Stimulated activated CD8-positive, alpha-beta memory T cell treated with anti-CD3 and anti-CD28 coated beads, Interleukin-4, amount 100 ng/mL, for 24 hours (primary cell): ENCODE measurements around the gene ABCC12.
"Not testable (repeated sequence)": the region's sequence is repeated elsewhere in the genome, so short reads cannot be mapped to it uniquely, and the experiment has no call there.

Experiments
- DNase-seq: peaks from one replicate; pipeline ENCODE4 v3.0.0-alpha.2; 2020; ENCODE audit warnings: low read depth

The ABCC12 gene

DNA sequence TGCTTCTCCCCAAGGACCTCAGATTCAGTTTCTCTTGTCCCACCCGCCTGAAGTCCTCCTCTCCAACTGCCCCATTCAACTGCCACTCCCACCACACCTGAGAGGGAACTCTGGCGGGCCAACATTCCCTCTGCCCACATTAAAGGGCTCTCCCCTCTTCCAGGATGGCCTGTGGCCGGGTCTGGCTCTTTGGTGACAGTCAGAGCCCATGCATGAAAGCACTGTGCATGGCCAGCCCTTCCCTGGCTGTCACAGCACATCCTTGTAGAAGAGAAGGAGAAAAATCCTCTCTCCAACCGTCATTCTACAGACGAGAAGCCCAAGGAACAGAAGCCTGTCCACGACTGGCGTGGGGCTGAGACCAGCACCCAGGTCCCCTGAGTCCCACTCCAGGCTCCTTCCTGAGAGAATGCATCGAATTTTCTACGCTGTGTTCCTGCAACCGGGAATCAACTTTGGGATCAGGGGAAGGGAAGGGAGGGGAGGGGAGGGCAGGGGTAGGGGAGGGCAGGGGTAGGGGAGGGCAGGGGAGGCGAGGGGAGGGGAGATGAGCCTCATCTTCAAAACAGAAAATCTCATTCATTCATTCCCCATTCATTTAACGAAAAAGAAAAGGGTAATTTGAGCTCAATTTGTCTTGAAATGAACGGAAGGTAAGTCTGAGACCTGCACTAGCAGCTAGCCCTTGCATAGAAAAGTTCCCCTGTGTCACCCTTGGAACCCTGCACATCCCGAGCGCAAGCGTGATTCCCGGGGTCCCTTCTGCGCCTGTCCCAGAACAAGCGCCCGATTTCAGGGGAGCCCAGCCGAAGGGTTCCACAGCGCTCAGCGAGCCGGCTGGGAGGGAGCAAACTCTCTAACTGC, at the start of gene ABCC12:
Gene ABCC12, minus strand, starts transcription at position 68 of the 864 bp plus-strand sequence. CDS start 9,569 bp downstream, outside the sequence.
- DNase-seq, result no peak

DNA sequence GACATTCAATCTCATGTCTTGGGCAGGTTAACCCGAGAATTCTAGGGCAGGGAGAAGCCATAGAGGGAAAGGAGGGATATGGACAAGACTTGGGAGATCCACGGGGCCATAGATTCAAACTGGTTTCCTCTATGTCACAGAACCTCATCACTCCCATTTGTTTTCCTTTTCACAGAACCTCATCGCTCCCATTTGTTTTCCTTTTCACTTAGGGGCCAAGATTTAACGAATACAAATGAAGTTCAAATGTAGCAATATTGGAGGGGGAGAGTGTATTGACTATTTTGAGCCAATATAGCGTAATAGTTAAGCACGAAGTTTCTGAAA, 49.0 kb upstream of the ABCC12 start:
- no peak for DNase-seq

DNA sequence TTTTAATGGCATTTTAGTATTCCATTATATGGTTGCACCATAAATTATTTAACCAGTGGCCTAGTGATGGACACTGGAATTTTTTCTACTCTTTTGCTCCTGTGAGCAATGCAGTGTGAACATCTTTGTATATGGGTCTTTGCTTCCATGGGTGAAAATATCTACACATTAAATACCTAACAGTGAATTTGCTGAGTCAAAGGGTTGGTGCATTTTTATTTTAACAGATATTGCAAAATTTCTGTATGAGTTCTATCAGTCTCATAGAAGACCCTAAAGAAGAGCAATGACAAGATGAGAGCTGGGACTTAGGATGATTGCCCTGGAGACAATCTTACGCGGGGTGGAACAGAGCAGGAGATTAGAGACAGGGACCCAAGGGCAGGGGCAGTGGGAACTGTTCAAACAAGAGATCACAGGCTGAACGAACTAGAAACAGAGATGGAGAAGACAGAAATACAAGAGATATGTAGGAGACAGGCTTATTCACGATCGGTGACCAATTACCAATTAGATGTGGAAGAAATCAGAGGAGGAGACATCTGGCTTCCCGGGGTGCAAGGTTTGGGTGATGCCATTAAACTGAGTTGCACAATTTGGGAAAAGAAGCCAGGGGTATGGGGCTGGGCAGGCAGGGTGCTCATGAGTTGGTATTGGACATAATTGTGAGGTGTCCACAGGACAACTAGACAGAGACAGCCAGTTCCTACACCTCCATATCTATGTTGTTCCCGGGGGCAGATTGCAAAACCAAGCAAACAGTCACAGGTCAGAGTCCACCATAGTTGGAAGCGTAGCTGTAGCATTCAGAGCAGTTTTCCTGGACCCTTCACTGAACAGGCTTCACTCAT, 48.4 kb upstream of the ABCC12 start:
- no peak for DNase-seq

DNA sequence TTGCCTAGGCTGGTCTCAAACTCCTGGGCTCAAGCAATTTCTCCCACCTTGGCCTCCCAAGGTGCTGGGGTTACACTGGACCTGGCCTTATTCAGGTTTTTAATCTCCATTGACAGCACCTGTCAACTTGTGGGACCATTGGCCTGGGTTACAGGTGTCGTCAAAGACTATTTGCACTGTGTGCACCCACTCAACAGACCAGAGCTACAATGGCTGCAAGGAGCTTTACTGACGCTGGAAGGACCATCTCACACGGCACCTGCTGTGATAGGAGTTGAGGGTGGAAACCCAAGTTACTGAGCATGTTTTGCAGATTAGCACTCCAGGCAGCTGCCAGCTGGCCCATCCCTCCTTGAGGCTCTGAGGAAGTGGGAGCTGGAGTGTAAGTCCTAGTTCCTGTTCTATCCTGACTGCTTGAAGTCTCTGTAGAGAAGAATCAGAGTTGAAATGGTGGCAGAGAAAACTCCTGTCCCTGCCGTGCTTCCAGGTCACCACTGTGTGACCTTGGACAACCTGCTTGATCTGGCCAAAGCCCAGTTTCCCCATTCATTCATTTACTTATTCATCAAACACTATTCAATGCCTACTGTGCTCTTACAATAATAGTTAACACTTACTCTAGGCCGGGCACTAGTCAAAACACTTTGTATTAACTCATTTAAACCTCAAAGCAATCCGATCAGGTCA, 45.9 kb upstream of the ABCC12 start:
- no peak for DNase-seq

DNA sequence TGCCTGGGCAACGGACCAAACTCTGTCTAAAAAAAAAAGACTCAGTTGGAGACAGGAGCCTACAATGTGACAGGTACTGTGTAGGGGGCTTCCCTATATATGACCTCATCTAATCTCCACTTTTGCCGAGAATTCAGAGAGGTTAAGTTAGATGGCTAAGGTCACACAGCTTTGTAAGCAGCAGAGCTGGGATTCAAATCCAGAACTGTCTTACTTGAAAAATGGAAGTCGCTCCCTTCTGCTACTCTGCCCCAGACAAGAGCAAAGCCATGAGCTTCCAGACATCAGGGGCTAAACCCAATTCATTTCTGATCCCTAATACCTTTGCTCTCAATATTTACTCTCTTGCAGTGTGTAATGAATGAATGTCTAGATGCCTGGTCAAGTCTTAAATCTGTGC, 41.5 kb upstream of the ABCC12 start:
- DNase-seq, result no peak

DNA sequence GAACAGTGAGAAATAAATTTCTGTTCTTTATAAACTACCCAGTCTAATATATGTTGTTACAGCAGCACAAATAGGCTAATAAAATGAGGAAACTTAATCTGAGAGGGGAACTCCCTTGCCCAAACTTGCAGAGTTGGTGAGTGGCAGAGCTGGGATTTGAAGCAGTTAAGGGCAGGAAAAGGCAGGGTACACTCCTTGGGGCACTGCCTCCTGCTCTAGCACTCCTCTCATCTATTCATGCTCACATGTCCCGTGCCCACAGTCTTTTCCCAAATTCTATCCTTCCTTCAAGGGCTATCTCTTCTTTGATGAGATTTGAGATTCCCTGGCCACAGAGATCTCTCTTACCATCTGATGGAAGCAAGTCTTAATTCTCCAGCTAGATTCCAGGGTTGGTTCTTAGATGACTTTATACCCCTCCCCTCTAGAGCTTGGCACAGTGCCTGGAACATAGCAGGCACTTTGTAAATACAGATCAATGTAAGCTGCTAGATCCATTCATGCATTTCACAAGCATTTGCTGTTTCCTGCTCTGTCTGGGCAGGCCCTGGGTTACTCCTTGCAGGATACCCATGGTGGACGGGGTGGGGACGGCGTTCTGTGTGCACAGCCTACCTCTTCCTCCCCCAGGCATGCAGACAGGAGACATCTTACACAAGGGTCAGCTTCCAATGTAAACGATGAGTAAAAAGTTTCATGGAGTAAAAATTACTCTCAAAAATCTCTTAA, 39.2 kb upstream of the ABCC12 start:
- DNase-seq, result no peak

DNA sequence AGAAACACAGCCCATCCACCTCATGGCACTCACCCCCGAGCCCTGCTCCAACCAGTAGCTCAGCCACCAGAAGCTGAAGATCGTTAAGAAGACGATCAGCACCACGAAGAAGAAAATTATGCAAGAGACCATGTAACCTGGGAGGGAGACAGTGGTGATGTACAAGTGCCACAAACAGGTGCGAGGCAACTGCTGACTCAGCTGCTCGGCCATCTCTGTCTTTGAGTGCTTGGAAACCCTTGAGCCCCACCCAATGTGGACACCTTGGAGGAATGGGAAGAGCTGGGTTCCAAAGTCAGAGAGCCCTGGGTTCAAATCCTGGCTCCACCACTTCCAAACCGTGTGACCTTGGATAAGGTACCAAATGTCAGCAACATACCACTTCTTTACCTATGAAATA, 38.1 kb upstream of the ABCC12 start:
- DNase-seq, result no peak

DNA sequence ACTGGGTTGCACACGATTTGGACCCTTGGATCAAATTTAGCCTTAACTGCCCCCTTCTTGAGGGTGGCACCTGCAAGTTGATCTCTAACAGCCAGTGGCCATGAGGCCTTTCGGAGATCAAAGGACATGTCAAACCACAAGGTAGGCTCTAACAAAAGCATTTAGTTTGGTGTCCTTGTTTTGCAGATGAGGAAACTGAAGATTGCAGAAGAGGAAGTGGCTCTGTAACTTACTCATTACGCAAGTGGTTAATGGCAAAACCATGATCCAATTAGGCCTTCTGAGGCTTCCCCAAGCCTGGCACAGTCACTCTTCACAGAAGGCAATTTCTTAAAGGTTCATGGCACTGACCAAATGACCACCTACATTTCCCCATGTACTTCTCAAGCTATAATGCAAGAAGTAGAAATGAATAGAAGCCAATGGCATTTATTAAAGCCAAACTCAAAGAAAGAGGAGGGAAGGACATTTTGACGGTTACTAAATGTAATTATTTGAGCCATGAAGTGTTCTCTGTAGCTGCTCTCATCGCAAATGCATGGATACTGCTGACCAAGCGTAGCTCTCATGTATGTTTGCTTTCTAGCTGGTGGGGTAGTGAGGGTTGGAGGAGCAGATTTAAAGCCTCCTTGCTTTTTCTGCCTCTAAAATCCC, 32.8 kb upstream of the ABCC12 start:
- no peak for DNase-seq

DNA sequence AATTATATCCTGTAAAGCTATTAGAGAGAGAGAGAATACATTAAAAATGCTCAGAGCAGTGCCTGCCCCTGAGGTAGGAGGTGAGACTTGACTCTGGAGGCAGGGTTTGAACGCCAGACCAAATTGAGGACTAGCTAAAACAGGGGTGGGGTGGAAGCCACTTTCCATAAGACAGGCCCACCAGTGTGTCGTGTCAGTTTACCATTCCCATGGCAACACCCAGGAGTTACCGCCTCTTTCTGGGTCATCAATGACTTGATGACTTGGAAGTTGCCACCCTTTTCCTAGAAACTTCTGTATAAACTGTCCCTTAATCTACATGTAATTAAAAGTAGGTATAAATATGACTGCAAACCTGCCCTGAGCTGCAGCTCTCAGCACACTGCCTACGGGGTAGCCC, 32.0 kb upstream of the ABCC12 start:
- no peak for DNase-seq

DNA sequence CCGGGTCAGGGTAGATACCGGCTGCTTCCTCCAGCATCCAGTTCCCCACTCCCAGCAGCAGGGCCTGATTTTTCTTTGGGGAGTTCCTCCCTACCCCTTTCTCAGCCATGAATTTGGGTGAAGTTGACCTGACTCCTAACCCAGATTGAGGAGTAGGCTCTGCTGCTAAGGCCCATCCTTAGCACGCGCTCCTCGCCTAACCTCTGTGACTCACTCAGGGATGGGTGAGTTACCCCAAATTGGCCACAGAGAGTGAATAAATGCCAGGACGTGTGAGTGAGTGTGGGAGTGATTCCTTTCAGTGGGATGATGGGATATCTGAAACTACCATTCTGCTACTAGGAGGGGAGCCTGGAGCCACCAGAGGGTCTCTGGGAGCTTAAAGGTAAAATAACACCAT, 28.9 kb upstream of the ABCC12 start:
- DNase-seq, result no peak

DNA sequence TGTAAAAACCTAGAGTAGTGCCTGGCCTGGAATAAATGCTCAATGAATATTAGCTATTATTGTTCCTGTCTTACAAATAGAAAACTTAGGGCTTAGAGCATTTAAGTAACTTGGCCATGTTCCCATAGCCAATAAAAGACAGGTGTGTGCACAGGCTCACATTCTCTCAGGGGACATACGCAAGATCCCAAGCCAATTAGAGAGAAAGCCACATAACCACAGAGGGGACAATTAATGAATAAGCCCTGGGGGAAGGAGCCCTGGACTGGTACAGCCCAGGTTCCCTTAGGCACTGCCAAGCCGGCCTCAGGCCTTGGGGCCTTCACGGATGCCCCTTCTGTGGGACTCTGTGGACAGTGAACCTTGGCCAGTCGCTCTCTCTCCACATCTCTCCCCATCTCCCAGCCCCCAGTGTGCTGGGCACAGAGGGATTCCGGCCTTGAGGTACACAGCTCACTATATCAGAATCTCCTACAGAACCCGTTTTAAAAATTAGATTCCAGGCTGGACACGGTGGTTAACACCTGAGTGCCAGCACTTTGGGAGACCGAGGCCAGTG, 27.3 kb upstream of the ABCC12 start:
- no peak for DNase-seq

DNA sequence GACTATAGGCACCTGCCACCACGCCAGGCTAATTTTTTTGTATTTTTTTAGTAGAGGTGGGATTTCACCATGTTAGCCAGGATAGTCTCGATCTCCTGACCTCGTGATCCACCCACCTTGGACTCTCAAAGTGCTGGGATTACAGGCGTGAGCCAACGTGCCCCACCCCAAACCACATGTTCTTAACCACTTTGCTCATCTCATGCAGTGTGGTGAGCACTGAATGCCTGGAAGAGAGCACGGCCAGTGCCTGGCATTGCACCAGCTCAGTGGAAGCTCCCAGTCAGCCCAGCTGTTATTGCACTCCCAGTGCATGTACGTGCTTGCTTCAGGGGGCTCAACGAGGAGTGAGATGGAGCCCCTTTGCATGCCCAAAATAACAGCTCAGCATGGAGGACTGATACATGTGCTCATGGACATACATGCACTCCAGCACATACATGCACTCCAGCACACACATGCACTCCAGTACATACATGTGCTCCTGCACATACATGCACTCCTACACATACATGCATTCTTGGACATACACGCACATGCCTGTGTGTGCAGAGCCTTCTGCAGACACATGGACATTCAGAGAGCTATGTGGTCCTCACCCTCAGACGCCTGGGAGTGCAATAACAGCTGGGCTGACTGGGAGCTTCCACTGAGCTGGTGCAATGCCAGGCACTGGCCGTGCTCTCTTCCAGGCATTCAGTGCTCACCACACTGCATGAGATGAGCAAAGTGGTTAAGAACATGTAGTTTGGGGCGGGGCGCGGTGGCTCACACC, 26.1 kb upstream of the ABCC12 start:
- DNase-seq, result not testable (repeated sequence)

DNA sequence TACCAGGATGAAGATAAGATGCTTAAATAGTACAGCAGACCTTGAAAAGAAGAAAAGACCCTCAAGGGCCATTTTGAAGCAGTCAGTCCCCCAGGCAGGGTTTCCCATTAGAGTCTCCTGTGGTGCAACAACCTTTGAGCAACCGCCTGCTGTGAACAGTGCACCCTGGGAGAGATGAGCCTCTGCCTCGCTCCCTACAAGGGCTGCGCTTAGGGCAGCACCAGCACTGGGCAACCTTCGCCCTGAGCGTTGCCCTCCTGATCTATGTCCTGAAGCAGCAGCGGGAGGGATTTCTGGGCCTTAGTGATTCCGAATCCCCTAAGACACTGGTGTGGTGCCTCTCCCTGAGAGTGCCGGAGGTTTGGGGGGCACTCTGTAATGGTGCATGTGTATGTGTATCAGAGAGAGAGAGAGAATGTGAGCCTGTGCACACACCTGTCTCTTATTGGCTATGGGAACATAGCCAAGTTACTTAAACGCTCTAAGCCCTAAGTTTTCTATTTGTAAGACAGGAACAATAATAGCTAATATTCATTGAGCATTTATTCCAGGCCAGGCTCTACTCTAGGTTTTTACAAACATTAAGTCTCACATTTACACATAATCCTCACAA, 25.2 kb upstream of the ABCC12 start:
- DNase-seq, result no peak

DNA sequence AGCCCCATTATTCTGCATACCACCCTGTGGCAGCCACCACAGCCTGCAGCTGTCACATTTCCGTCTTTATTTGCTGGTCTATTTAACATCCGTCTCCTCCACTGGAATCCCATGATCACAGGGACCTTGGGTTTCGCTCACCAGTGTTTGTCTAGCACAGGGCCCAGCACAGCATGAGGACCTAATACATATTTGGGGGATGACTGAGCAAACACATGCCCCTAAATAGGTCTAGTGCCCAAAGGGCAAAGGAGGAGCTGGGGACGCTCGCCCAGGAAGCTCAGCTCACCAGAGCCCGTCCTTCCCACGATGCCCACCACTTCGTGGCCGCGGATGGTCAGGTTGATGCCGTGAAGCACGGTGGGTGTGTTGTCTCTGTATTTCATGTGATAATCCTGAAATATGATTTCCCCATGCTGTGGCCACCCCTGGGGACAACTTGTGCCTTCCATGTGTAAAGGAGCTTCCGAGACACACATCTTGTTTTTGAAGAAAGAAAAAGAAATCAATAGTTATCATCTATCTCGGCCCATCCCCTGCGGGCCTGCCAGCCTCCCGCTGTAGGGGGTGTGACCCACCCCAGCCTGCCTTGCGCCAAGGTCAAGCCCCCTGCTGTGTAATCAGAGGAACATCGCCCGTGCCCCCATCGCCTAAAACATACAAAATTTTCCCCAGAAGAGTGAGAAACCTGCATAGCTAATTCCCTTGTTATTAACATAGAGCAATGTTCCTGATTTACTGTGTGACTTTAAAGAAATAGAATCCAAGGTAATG, 21.0 kb upstream of the ABCC12 start:
- DNase-seq, result no peak

DNA sequence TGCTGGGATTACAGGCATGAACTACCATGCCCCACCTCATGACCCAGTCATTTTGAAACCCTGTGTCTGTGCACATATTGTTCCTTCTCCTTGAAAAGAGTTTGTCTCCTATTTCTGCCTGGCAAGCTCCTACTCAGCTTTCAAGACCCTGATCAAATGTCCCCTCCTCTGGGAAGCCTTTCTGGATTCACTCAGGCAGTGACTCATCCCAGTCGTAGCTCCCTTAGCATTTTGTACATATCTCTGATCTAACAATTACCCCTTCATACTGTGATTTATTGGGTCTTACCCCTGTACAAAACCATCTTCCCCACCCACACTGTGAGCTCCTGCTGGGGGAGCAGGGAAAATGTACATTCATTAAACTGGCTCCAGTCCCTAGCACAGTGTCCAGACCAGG, 18.1 kb upstream of the ABCC12 start:
- DNase-seq, result no peak

DNA sequence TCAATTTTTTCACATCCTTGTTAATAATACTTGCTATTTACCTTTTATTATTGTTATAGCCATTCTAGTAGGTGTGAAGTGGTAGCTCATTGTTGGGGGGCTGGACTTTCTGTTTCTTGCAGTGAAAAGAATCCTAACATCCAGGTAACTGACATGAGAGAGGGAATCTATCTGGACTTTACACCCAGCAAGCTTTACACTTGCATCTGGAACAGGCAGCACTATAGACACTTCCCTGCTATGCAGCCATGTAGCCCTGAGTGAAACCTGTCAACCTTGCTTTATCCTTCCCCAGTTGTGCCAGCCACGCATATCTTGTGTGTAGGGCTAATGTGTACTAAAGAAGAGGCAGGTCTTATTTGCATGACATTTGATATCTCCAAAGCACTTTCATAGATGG, 16.9 kb upstream of the ABCC12 start:
- no peak for DNase-seq

DNA sequence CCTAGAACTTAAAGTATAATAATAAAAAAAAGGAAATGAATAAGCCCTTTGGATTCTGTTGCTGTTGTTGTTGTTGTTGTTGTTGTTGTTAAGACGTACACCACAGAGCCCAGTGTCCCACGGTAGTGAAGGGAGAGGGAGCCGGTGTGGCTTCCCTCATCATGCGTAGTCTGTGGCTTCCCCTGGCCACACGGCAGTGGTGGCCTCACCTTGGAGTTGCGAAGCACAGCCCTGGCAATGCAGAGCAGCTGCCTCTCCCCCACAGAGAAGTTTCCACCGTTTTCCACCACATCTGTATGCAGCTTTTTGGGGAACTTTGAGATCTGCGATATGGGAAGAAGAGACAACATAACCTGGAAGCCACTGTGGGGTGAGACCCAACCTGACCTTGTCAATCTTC, 14.1 kb upstream of the ABCC12 start:
- DNase-seq, result no peak

DNA sequence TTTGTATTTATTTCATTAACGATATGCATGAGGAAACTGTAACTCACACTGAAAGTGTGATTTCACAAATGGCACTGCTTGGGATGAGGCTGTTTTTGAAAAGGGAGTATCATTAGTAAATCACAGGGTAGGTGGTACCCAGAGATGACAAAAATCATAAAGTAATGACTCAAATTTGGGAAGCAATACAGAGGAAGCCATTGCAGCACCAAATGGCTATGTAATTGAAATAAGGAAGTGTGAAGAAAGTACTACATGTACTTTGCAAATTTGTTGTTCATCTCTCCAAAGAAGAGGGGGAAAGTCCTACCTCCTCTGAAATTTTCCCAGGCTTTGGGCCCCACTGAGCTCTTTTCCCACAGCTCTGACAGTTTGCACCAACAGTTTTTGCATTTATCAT, 12.3 kb upstream of the ABCC12 start:
- no peak for DNase-seq

DNA sequence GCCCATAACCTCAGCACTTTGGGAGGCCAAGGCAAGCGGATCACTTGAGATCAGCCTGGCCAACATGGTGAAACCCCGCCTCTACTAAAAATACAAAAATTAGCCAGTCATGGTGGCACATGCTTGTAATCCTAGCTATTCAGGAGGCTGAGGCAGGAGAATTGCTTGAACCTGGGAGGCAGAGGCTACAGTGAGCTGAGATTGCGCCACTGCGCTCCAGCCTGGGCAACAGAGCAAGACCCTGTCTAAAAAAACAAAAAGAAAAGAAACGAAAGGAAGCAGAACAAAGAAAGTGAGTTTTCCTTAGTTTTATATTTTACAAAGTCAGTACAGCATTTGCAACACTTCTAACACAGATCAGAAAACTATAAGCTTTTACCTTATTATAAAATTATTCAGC, 10.8 kb upstream of the ABCC12 start:
- not testable (repeated sequence) for DNase-seq
